ENCODE measurements around the gene EEFSEC.

GRCh38 chr3:128436214-128436613, 282.9 kb downstream of the EEFSEC start:
- no peak for TF ChIP-seq CTCF (conservative IDR thresholded peaks at IDR 0.05; ENCODE audit: low read depth in 2 of 2)
- TF ChIP-seq POLR2AphosphoS5 (IDR thresholded peaks at IDR 0.05; ENCODE audit: low read depth) = no peak
- no peak for TF ChIP-seq CREB1 (CRISPR knock-in tag; IDR thresholded peaks at IDR 0.05; ENCODE audit: low read depth)
- no peak for TF ChIP-seq EZH2 (IDR thresholded peaks at IDR 0.05; ENCODE audit: low read depth, unreplicated experiment)
- no peak for TF ChIP-seq JUNB (IDR thresholded peaks at IDR 0.05; ENCODE audit: unreplicated experiment)
- no peak for TF ChIP-seq STAT1 (IDR thresholded peaks at IDR 0.05; ENCODE audit: unreplicated experiment)
- no peak for TF ChIP-seq EZH2phosphoT487 (IDR thresholded peaks at IDR 0.05; ENCODE audit: unreplicated experiment)
- TF ChIP-seq NANOG (IDR thresholded peaks at IDR 0.05; ENCODE audit: borderline replicate concordance) = no peak
- TF ChIP-seq, protein P1, sequence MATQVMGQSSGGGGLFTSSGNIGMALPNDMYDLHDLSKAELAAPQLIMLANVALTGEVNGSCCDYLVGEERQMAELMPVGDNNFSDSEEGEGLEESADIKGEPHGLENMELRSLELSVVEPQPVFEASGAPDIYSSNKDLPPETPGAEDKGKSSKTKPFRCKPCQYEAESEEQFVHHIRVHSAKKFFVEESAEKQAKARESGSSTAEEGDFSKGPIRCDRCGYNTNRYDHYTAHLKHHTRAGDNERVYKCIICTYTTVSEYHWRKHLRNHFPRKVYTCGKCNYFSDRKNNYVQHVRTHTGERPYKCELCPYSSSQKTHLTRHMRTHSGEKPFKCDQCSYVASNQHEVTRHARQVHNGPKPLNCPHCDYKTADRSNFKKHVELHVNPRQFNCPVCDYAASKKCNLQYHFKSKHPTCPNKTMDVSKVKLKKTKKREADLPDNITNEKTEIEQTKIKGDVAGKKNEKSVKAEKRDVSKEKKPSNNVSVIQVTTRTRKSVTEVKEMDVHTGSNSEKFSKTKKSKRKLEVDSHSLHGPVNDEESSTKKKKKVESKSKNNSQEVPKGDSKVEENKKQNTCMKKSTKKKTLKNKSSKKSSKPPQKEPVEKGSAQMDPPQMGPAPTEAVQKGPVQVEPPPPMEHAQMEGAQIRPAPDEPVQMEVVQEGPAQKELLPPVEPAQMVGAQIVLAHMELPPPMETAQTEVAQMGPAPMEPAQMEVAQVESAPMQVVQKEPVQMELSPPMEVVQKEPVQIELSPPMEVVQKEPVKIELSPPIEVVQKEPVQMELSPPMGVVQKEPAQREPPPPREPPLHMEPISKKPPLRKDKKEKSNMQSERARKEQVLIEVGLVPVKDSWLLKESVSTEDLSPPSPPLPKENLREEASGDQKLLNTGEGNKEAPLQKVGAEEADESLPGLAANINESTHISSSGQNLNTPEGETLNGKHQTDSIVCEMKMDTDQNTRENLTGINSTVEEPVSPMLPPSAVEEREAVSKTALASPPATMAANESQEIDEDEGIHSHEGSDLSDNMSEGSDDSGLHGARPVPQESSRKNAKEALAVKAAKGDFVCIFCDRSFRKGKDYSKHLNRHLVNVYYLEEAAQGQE (IDR thresholded peaks at IDR 0.05; ENCODE audit: unreplicated experiment) = no peak
- TF ChIP-seq, protein P2, sequence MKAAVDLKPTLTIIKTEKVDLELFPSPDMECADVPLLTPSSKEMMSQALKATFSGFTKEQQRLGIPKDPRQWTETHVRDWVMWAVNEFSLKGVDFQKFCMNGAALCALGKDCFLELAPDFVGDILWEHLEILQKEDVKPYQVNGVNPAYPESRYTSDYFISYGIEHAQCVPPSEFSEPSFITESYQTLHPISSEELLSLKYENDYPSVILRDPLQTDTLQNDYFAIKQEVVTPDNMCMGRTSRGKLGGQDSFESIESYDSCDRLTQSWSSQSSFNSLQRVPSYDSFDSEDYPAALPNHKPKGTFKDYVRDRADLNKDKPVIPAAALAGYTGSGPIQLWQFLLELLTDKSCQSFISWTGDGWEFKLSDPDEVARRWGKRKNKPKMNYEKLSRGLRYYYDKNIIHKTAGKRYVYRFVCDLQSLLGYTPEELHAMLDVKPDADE (IDR thresholded peaks at IDR 0.05) = no peak
- TF ChIP-seq, protein P3, sequence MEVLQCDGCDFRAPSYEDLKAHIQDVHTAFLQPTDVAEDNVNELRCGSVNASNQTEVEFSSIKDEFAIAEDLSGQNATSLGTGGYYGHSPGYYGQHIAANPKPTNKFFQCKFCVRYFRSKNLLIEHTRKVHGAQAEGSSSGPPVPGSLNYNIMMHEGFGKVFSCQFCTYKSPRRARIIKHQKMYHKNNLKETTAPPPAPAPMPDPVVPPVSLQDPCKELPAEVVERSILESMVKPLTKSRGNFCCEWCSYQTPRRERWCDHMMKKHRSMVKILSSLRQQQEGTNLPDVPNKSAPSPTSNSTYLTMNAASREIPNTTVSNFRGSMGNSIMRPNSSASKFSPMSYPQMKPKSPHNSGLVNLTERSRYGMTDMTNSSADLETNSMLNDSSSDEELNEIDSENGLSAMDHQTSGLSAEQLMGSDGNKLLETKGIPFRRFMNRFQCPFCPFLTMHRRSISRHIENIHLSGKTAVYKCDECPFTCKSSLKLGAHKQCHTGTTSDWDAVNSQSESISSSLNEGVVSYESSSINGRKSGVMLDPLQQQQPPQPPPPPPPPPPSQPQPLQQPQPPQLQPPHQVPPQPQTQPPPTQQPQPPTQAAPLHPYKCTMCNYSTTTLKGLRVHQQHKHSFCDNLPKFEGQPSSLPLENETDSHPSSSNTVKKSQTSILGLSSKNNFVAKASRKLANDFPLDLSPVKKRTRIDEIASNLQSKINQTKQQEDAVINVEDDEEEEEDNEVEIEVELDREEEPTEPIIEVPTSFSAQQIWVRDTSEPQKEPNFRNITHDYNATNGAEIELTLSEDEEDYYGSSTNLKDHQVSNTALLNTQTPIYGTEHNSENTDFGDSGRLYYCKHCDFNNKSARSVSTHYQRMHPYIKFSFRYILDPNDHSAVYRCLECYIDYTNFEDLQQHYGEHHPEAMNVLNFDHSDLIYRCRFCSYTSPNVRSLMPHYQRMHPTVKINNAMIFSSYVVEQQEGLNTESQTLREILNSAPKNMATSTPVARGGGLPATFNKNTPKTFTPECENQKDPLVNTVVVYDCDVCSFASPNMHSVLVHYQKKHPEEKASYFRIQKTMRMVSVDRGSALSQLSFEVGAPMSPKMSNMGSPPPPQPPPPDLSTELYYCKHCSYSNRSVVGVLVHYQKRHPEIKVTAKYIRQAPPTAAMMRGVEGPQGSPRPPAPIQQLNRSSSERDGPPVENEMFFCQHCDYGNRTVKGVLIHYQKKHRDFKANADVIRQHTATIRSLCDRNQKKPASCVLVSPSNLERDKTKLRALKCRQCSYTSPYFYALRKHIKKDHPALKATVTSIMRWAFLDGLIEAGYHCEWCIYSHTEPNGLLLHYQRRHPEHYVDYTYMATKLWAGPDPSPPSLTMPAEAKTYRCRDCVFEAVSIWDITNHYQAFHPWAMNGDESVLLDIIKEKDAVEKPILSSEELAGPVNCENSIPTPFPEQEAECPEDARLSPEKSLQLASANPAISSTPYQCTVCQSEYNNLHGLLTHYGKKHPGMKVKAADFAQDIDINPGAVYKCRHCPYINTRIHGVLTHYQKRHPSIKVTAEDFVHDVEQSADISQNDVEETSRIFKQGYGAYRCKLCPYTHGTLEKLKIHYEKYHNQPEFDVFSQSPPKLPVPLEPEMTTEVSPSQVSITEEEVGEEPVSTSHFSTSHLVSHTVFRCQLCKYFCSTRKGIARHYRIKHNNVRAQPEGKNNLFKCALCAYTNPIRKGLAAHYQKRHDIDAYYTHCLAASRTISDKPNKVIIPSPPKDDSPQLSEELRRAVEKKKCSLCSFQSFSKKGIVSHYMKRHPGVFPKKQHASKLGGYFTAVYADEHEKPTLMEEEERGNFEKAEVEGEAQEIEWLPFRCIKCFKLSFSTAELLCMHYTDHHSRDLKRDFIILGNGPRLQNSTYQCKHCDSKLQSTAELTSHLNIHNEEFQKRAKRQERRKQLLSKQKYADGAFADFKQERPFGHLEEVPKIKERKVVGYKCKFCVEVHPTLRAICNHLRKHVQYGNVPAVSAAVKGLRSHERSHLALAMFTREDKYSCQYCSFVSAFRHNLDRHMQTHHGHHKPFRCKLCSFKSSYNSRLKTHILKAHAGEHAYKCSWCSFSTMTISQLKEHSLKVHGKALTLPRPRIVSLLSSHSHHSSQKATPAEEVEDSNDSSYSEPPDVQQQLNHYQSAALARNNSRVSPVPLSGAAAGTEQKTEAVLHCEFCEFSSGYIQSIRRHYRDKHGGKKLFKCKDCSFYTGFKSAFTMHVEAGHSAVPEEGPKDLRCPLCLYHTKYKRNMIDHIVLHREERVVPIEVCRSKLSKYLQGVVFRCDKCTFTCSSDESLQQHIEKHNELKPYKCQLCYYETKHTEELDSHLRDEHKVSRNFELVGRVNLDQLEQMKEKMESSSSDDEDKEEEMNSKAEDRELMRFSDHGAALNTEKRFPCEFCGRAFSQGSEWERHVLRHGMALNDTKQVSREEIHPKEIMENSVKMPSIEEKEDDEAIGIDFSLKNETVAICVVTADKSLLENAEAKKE (CRISPR knock-in tag; IDR thresholded peaks at IDR 0.05) = no peak
- TF ChIP-seq ZNF114 (CRISPR knock-in tag; IDR thresholded peaks at IDR 0.05) = no peak
- no peak for TF ChIP-seq ZNF331 (CRISPR knock-in tag; IDR thresholded peaks at IDR 0.05; ENCODE audit: low read depth)
